Amniotic epithelial cell (primary cell): Measurements from ENCODE around the gene CCDC167.
"Not testable (repeated sequence)": the region's sequence is repeated elsewhere in the genome, so short reads cannot be mapped to it uniquely, and the experiment has no call there.

Experiments used
- DNase-seq: peaks from one replicate; pipeline ENCODE4 v3.0.0-alpha.2; 2010; ENCODE audit warnings: low read depth

The CCDC167 gene

GRCh38 chr6:37463110-37463509 lies 36.6 kb downstream of the CCDC167 start:
- no peak for DNase-seq

- DNase-seq, result no peak
These were observed 38.9 kb downstream of the CCDC167 start for GRCh38 chr6:37460805-37461204.

GRCh38 chr6:37459981-37460800 lies 39.5 kb downstream of the CCDC167 start:
- DNase-seq, result no peak

- peak; percentile 57 for DNase-seq
These were observed 42.7 kb downstream of the CCDC167 start for GRCh38 chr6:37456816-37457560.

GRCh38 chr6:37456126-37456525 lies 43.6 kb downstream of the CCDC167 start:
- peak; percentile 62 for DNase-seq

GRCh38 chr6:37454420-37455140 lies 45.1 kb downstream of the CCDC167 start:
- no peak for DNase-seq

GRCh38 chr6:37452522-37452921 lies 47.2 kb downstream of the CCDC167 start:
- no peak for DNase-seq

- DNase-seq, result peak; percentile 76
These were observed 48.1 kb downstream of the CCDC167 start for GRCh38 chr6:37451441-37452193.

- DNase-seq, result no peak
These were observed 49.7 kb downstream of the CCDC167 start for GRCh38 chr6:37449984-37450383.

- not testable (repeated sequence) for DNase-seq
These were observed 56.5 kb downstream of the CCDC167 start for GRCh38 chr6:37443216-37443542.

GRCh38 chr6:37442416-37443215 lies 57.1 kb downstream of the CCDC167 start:
- no peak for DNase-seq

GRCh38 chr6:37441651-37442050 lies 58.0 kb downstream of the CCDC167 start:
- no peak for DNase-seq

GRCh38 chr6:37438930-37439329 lies 60.8 kb downstream of the CCDC167 start:
- no peak for DNase-seq

- DNase-seq, result no peak
These were observed 63.9 kb downstream of the CCDC167 start for GRCh38 chr6:37435816-37436215.

GRCh38 chr6:37435373-37435772 lies 64.3 kb downstream of the CCDC167 start:
- DNase-seq, result no peak

- no peak for DNase-seq
These were observed 65.9 kb downstream of the CCDC167 start for GRCh38 chr6:37433657-37434271.
